Ascending aorta (tissue), 2 donors: ENCODE data around the gene S1PR3. TPM values are rescaled to one million over a fixed set of nuclear protein-coding genes. Genes with fewer than 3 reads are reported as not detected.

Experiments
- DNase-seq, 2 donors: peaks; one replicate each; pipeline ENCODE4 v3.0.0-alpha.2; 2019; ENCODE audit warnings: low spot score in 2 of 2
- H3K27ac ChIP-seq, 2 donors: fragments of 200-600 bp; sonication (generic); one replicate each; pipeline ENCODE4 v1.5.1; 2016 to 2017; ENCODE audit warnings: mild to moderate bottlenecking in 1 of 2
- H3K27me3 ChIP-seq: fragments of 200-600 bp; sonication (generic); one replicate; pipeline ENCODE4 v1.5.1; 2017
- H3K36me3 ChIP-seq, 2 donors: fragments of 200-600 bp; sonication (generic); one replicate each; pipeline ENCODE4 v1.5.1; 2016
- H3K4me1 ChIP-seq, 2 donors: fragments of 200-600 bp; sonication (generic); one replicate each; pipeline ENCODE4 v1.5.1; 2016 to 2017; ENCODE audit warnings: mild to moderate bottlenecking in 1 of 2
- H3K4me3 ChIP-seq, 2 donors: fragments of 200-600 bp; sonication (generic); one replicate each; pipeline ENCODE4 v1.5.1; 2016 to 2017; ENCODE audit warnings: mild to moderate bottlenecking in 1 of 2
- H3K9me3 ChIP-seq, 2 donors: fragments of 200-600 bp; sonication (generic); one replicate each; pipeline ENCODE4 v1.5.1; 2016
- intact Hi-C: fragments of 100-400 bp; cut with DNase I; formaldehyde crosslinking; loops from one replicate; pipeline ENCODE4 v1.15.1; 2023
- total RNA-seq: library from RNA; depleted of rRNA; stranded (reverse); fragments of >200 nt; gene quantifications from one replicate; pipeline ENCODE4 v1.1.0, GENCODE V29; 2016
- TF ChIP-seq, protein P1 (sequence below), 3 experiments: fragments of 200-600 bp in 2 of 3; fragments of 450-650 bp in 1 of 3; sonication (generic) in 2 of 3; IDR thresholded peaks; one replicate each; pipeline ENCODE4 v1.5.1; 2016 to 2019; ENCODE audit warnings: antibody characterized with exemption in 3 of 3, mild to moderate bottlenecking in 1 of 3, moderate library complexity in 1 of 3

Gene S1PR3
- total RNA-seq, 1 donor from 2014 or later: 59.3 TPM

DNA sequence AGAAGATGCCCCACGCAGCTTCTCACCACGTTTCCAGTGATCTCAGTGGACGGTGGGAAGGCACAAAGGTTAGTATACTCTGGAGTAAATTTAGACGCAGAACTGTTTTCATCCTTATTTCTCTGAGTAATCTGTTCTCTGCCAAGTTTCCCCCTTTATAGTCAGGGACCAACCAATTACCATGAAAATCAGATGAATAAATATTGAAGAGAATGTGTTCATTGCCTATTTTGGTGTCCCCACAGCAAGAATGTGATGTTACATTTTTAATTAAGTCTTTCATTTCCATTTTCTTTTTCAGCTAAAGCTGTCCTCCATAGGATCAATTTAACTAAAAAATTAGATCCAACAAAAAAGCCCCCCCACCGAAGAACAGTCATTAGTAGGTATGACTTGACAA is 41.4 kb downstream of the S1PR3 start:
- no peak overlapping the region for H3K4me3 ChIP-seq
- no peaks in the 10 kb centered on the region for H3K4me1 ChIP-seq
- TF ChIP-seq, protein P1, sequence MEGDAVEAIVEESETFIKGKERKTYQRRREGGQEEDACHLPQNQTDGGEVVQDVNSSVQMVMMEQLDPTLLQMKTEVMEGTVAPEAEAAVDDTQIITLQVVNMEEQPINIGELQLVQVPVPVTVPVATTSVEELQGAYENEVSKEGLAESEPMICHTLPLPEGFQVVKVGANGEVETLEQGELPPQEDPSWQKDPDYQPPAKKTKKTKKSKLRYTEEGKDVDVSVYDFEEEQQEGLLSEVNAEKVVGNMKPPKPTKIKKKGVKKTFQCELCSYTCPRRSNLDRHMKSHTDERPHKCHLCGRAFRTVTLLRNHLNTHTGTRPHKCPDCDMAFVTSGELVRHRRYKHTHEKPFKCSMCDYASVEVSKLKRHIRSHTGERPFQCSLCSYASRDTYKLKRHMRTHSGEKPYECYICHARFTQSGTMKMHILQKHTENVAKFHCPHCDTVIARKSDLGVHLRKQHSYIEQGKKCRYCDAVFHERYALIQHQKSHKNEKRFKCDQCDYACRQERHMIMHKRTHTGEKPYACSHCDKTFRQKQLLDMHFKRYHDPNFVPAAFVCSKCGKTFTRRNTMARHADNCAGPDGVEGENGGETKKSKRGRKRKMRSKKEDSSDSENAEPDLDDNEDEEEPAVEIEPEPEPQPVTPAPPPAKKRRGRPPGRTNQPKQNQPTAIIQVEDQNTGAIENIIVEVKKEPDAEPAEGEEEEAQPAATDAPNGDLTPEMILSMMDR (IDR thresholded peaks at IDR 0.05): no peak
- H3K27me3 ChIP-seq: no peaks in the 10 kb centered on the region
- intact Hi-C loops: no loop called here
- peaks cover 0 to 21% of the 10 kb centered on the region in 2 donors for H3K9me3 ChIP-seq
- H3K27ac ChIP-seq: no peak overlapping the region
- no peak for DNase-seq
- no peaks in the 10 kb centered on the region for H3K36me3 ChIP-seq

DNA sequence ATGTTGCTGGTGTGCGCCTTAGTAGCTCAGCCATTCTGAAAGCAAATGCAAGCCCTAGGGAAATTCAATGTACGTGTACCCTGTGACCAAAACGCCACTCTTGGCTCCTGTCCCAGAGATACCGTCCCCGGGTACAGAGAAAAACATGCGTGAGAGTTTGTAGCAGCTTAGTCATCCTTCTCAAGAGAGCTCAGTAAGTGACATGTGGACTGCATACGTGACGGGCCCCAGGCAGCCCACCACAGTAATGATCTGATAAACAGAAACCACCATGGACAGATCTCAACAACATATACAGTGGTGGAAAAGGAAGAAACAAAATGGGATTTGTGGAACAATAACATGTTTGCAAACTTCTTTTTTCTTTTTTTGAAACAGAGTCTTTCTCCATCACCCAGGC is 45.1 kb downstream of the S1PR3 start:
- no peak overlapping the region for H3K4me3 ChIP-seq
- H3K27me3 ChIP-seq: no peaks in the 10 kb centered on the region
- DNase-seq: no peak
- H3K4me1 ChIP-seq: no peaks in the 10 kb centered on the region
- no peaks in the 10 kb centered on the region for H3K9me3 ChIP-seq
- intact Hi-C loops: no loop called here
- TF ChIP-seq, protein P1 (IDR thresholded peaks at IDR 0.05): no peak
- H3K27ac ChIP-seq: no peak overlapping the region
- H3K36me3 ChIP-seq: no peaks in the 10 kb centered on the region

DNA sequence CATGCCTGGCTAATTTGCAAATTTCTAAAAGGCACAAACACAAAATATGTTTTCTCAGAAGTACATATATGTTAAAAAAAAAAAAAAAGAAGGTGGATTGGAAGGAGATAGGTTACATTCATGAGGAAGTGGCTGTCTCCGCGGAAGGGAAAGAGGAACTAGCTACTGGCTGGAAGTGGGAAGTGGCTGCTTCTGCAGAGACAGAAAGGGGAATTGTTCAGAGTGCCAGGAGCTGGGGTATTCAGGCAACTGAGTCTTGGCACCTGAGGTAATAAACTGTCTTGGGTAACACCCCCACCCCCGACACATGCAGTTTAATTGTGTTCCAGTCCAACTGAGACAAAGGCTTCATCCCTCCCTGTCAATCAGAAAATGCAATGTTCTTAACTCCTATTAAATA is 45.6 kb downstream of the S1PR3 start:
- TF ChIP-seq, protein P1 (IDR thresholded peaks at IDR 0.05): no peak
- no peak overlapping the region for H3K27ac ChIP-seq

DNA sequence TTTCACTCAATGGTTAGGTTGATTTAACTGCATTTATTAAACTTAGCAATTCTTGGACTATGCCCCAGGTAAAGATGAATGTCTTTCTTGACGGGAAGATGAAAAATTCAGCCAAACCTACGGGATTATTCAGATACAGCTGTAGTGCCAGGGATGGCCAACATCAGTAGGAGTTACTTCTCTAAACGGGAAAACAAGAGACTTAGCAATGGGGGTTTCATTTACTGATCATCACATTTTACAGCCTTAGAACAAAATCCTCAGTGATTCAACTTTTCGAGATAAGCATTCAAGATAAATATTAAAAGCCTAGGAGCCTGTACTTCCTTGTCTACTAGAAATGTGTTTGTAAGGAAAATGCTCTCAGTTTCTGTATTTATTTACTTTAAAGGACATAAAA is 46.1 kb downstream of the S1PR3 start:
- no peaks in the 10 kb centered on the region for H3K27me3 ChIP-seq
- H3K4me3 ChIP-seq: no peak overlapping the region
- H3K4me1 ChIP-seq: no peaks in the 10 kb centered on the region
- no peak overlapping the region for H3K27ac ChIP-seq
- intact Hi-C loops: no loop called here
- H3K36me3 ChIP-seq: no peaks in the 10 kb centered on the region
- no peaks in the 10 kb centered on the region for H3K9me3 ChIP-seq
- no peak for DNase-seq
- TF ChIP-seq, protein P1 (IDR thresholded peaks at IDR 0.05): no peak

More for the DNA sequence above, 45.6 kb downstream of the S1PR3 start:
- H3K27me3 ChIP-seq: no peaks in the 10 kb centered on the region
- intact Hi-C loops: no loop called here
- DNase-seq: no peak
- H3K4me3 ChIP-seq: no peak overlapping the region
- H3K4me1 ChIP-seq: no peaks in the 10 kb centered on the region
- H3K36me3 ChIP-seq: no peaks in the 10 kb centered on the region
- no peaks in the 10 kb centered on the region for H3K9me3 ChIP-seq

DNA sequence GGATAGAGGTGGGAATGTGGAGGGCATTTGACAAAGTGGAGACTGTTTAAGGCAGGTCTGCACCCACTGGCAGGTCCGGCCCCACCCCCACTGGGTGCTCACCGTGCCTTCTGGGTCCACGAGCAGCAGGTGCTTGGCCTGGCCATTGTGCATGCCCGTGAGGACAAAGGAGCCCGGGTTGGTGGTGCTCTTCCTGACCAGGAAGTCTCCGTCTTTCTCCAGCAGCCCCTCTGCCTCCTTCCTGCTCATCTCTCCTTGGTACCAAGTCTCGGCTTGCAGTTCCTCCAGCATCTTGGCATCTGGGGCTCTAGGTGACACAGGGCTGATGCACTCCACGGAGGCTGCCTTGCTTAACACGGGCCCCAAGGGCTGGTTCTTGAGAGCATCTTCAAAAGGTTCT is 46.6 kb downstream of the S1PR3 start:
- Histone ChIP-seq H3K4me3 (no peak overlapping the region), H3K9me3 (no peaks in the 10 kb centered on the region), H3K27me3 (no peaks in the 10 kb centered on the region), H3K4me1 (no peaks in the 10 kb centered on the region), H3K36me3 (no peaks in the 10 kb centered on the region), H3K27ac (no peak overlapping the region)
- intact Hi-C loops: no loop called here
- TF ChIP-seq, protein P1 (IDR thresholded peaks at IDR 0.05): no peak
- no peak for DNase-seq
